HepG2 (cell line): ENCODE data around the gene CHPF. TPM values are rescaled to one million over a fixed set of nuclear protein-coding genes. Genes with fewer than 3 reads are reported as not detected.

Experiments used
- AGO2 ChIP-seq: fragments of 200-400 bp; formaldehyde crosslinking; optimal IDR thresholded peaks from 2 replicates; pipeline ENCODE3; 2017; ENCODE audit warnings: mild to moderate bottlenecking, low read depth, low read length, moderate library complexity
- ARID2 ChIP-seq: sonication (generic); formaldehyde crosslinking; IDR thresholded peaks from 2 replicates; pipeline ENCODE4 v1.8.1; 2022; ENCODE audit warnings: mild to moderate bottlenecking, missing genetic modification reagents, borderline replicate concordance
- EED ChIP-seq: sonication (generic); formaldehyde crosslinking; IDR thresholded peaks from 2 replicates; pipeline ENCODE4 v1.5.0; 2020; ENCODE audit warnings: mild to moderate bottlenecking, missing genetic modification reagents
- EP300 ChIP-seq, 3 experiments: sonication (generic) in 1 of 3; formaldehyde crosslinking in 1 of 3; IDR thresholded peaks; 2 replicates each; pipeline versions ENCODE4 v1.5.1 to v1.6.1; 2011 to 2020; ENCODE audit warnings: low read depth in 2 of 3, low read length in 2 of 3, borderline replicate concordance in 1 of 3, improper control_type of control experiment in 1 of 3, mild to moderate bottlenecking in 1 of 3, missing genetic modification reagents in 1 of 3, moderate library complexity in 1 of 3
- GABPB1 ChIP-seq: IDR thresholded peaks from 2 replicates; pipeline ENCODE4 v1.6.1; 2016; ENCODE audit warnings: mild to moderate bottlenecking, missing genetic modification reagents, moderate library complexity, missing compliant biosample characterization
- GPN1 ChIP-seq: sonication (generic); formaldehyde crosslinking; IDR thresholded peaks from 2 replicates; pipeline ENCODE4 v1.5.1; 2020; ENCODE audit warnings: missing genetic modification reagents, borderline replicate concordance
- NONO ChIP-seq, 2 experiments: fragments of 450-650 bp in 1 of 2; sonication (generic) in 1 of 2; formaldehyde crosslinking in 1 of 2; IDR thresholded peaks in 1 of 2; conservative IDR thresholded peaks in 1 of 2; 2 replicates each; pipeline versions ENCODE4 v1.6.1 to v1.8.0; 2017 to 2022; ENCODE audit warnings: mild to moderate bottlenecking in 1 of 2, missing genetic modification reagents in 1 of 2, moderate library complexity in 1 of 2
- PAF1 ChIP-seq: IDR thresholded peaks from 2 replicates; pipeline ENCODE4 v1.6.1; 2016; ENCODE audit warnings: missing genetic modification reagents, missing compliant biosample characterization
- PAX8 ChIP-seq: sonication (generic); formaldehyde crosslinking; IDR thresholded peaks from 2 replicates; pipeline ENCODE4 v1.8.0; 2022; ENCODE audit warnings: mild to moderate bottlenecking, missing genetic modification reagents, borderline replicate concordance
- PCBP1 ChIP-seq: fragments of 200-400 bp; formaldehyde crosslinking; IDR thresholded peaks from 2 replicates; pipeline ENCODE4 v1.6.1; 2017; ENCODE audit warnings: mild to moderate bottlenecking, low read depth, low read length, borderline replicate concordance
- RBFOX2 ChIP-seq: fragments of 200-400 bp; formaldehyde crosslinking; IDR thresholded peaks from 2 replicates; pipeline ENCODE4 v1.6.1; 2017; ENCODE audit warnings: low read depth, mild to moderate bottlenecking, low read length
- SALL1 ChIP-seq: sonication (generic); formaldehyde crosslinking; IDR thresholded peaks from 2 replicates; pipeline ENCODE4 v1.8.0; 2022; ENCODE audit warnings: mild to moderate bottlenecking, missing genetic modification reagents
- TBX2 ChIP-seq: sonication (generic); formaldehyde crosslinking; IDR thresholded peaks from 2 replicates; pipeline ENCODE4 v1.5.0; 2020; ENCODE audit warnings: missing genetic modification reagents, mild to moderate bottlenecking, borderline replicate concordance
- TEAD3 ChIP-seq: optimal IDR thresholded peaks from 2 replicates; pipeline ENCODE3; 2016; ENCODE audit warnings: borderline replicate concordance
- THYN1 ChIP-seq: sonication (generic); formaldehyde crosslinking; IDR thresholded peaks from 2 replicates; pipeline ENCODE4 v1.8.1; 2023; ENCODE audit warnings: low read depth, mild to moderate bottlenecking, moderate library complexity, missing genetic modification reagents, borderline replicate concordance
- U2AF1 ChIP-seq: fragments of 200-400 bp; formaldehyde crosslinking; optimal IDR thresholded peaks from 2 replicates; pipeline ENCODE3; 2017; ENCODE audit warnings: mild to moderate bottlenecking, low read depth, low read length
- ZC3H13 ChIP-seq: sonication (generic); formaldehyde crosslinking; IDR thresholded peaks from 2 replicates; pipeline ENCODE4 v1.8.1; 2023; ENCODE audit warnings: mild to moderate bottlenecking, missing genetic modification reagents, moderate library complexity
- ZFX ChIP-seq: sonication (generic); formaldehyde crosslinking; IDR thresholded peaks from 2 replicates; pipeline ENCODE4 v1.4.0; 2020; ENCODE audit warnings: mild to moderate bottlenecking, low read depth, missing genetic modification reagents, moderate library complexity
- ZNF12 ChIP-seq: sonication (generic); formaldehyde crosslinking; IDR thresholded peaks from 2 replicates; pipeline ENCODE4 v1.5.0; 2020; ENCODE audit warnings: missing genetic modification reagents
- ZNF274 ChIP-seq: sonication (generic); formaldehyde crosslinking; IDR thresholded peaks from 2 replicates; pipeline ENCODE4 v1.5.1; 2020; ENCODE audit warnings: mild to moderate bottlenecking, missing genetic modification reagents
- ZNF326 ChIP-seq: sonication (generic); formaldehyde crosslinking; IDR thresholded peaks from 2 replicates; pipeline ENCODE4 v1.4.0; 2020; ENCODE audit warnings: missing genetic modification reagents, borderline replicate concordance
- ZNF563 ChIP-seq: sonication (generic); formaldehyde crosslinking; IDR thresholded peaks from 2 replicates; pipeline ENCODE4 v1.8.0; 2022; ENCODE audit warnings: mild to moderate bottlenecking, moderate library complexity, missing genetic modification reagents
- ZNF564 ChIP-seq: sonication (generic); formaldehyde crosslinking; IDR thresholded peaks from 2 replicates; pipeline ENCODE4 v1.8.1; 2023; ENCODE audit warnings: mild to moderate bottlenecking, missing genetic modification reagents
- ZNF747 ChIP-seq: sonication (generic); formaldehyde crosslinking; IDR thresholded peaks from 2 replicates; pipeline ENCODE4 v1.8.1; 2023; ENCODE audit warnings: missing genetic modification reagents, mild to moderate bottlenecking, borderline replicate concordance
- ZSCAN21 ChIP-seq: sonication (generic); formaldehyde crosslinking; IDR thresholded peaks from 2 replicates; pipeline ENCODE4 v1.8.0; 2022; ENCODE audit warnings: mild to moderate bottlenecking, missing genetic modification reagents, moderate library complexity, borderline replicate concordance
- polyA plus RNA-seq, 8 experiments: library from polyadenylated mRNA; depleted of rRNA in 3 of 8; stranded (reverse) in 7 of 8; unstranded in 1 of 8; fragments of >200 nt; fragmentation: Illumina TruSeq in 4 of 8; extraction: Trizol in 4 of 8; gene quantifications; 2 replicates each; pipeline versions ENCODE4 v1.2.1 to v1.2.3, GENCODE V29; 2011 to 2016; ENCODE audit warnings: low read depth in 4 of 8, missing spikeins in 1 of 8, mixed read lengths in 1 of 8; ENCODE audit not compliant: insufficient read depth in 1 of 8
- total RNA-seq, 5 experiments: library from RNA; depleted of rRNA; stranded (reverse); fragments of >200 nt; fragmentation: Illumina TruSeq; extraction: Trizol; gene quantifications; 2 replicates each; pipeline ENCODE4 v1.2.3, GENCODE V29; 2016; ENCODE audit warnings: low read depth in 1 of 5
- TF ChIP-seq, protein P1 (sequence below): sonication (generic); formaldehyde crosslinking; IDR thresholded peaks from 2 replicates; pipeline ENCODE4 v1.8.1; 2023; ENCODE audit warnings: mild to moderate bottlenecking, missing genetic modification reagents
- TF ChIP-seq, protein P2 (sequence below): sonication (generic); formaldehyde crosslinking; IDR thresholded peaks from 2 replicates; pipeline ENCODE4 v1.8.1; 2023; ENCODE audit warnings: mild to moderate bottlenecking, inconsistent platforms, moderate library complexity, missing genetic modification reagents, borderline replicate concordance

The CHPF gene
- total and polyA plus RNA-seq, 2 of the 13 experiments (the other 11 are each of a cell fraction or from before 2014, with no cell fraction given) = 79.6 to 111 TPM

DNA sequence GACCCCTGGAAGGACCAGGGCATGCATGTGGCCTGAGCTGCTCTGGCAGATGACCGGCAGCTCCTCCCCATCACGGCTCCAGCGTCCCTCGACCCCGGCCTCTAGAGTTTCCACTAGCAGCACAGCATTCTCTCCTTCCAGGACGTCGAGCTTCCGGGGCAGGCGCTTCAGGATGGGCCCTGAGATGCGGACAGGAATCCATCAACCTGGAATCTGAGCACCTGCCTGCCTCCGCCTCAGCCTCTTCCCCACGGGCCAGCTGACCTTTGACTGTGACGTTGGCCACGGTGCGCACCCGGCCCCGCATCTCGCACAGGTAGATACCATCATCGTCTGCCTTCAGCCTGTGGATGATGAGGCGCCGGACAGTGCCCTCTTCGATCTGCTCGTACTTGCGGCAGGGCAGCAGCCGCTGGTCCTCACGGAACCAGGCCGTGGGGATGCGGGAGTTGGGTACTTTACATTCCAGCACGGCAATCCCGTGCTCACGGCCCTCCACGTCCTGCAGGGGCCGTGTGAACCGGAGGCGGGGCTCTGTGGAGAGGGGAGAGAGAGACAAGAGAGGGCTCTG lies 24.3 kb upstream of the CHPF start (continued):
- TF ChIP-seq, protein P1, sequence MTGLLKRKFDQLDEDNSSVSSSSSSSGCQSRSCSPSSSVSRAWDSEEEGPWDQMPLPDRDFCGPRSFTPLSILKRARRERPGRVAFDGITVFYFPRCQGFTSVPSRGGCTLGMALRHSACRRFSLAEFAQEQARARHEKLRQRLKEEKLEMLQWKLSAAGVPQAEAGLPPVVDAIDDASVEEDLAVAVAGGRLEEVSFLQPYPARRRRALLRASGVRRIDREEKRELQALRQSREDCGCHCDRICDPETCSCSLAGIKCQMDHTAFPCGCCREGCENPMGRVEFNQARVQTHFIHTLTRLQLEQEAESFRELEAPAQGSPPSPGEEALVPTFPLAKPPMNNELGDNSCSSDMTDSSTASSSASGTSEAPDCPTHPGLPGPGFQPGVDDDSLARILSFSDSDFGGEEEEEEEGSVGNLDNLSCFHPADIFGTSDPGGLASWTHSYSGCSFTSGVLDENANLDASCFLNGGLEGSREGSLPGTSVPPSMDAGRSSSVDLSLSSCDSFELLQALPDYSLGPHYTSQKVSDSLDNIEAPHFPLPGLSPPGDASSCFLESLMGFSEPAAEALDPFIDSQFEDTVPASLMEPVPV = 0 out of 2 replicates have a peak, but pooled peaks have one; percentile 20
- peak; percentile 20; the same call in 1 of the 2 replicates for TF ChIP-seq ZNF563 (CRISPR knock-in tag)
- no peak for TF ChIP-seq EP300 (IDR thresholded peaks at IDR 0.05; ENCODE audit: low read depth in 2 of 2, low read length in 2 of 2)
- peak; percentile 13; the same call in 1 of the 2 replicates for TF ChIP-seq EP300 (CRISPR knock-in tag; IDR thresholded peaks at IDR 0.05; ENCODE audit: borderline replicate concordance)
- TF ChIP-seq NONO (IDR thresholded peaks at IDR 0.05) = no peak
- peak; percentile 84 for TF ChIP-seq NONO (CRISPR knock-in tag; conservative IDR thresholded peaks at IDR 0.05)
- TF ChIP-seq EED = 0 out of 2 replicates have a peak, but pooled peaks have one; percentile 33
- peak; percentile 99 for TF ChIP-seq AGO2
- TF ChIP-seq TBX2 (CRISPR knock-in tag) = peak; percentile 25
- TF ChIP-seq ZFX = peak; percentile 55; the same call in 1 of the 2 replicates
- TF ChIP-seq ZNF747 = peak; percentile 35; the same call in 1 of the 2 replicates
- TF ChIP-seq ZNF12 (CRISPR knock-in tag) = no peak
- TF ChIP-seq THYN1 (CRISPR knock-in tag) = no peak
- TF ChIP-seq ARID2 = no peak
- TF ChIP-seq TEAD3 = peak; percentile 61
- peak; percentile 43; the same call in 1 of the 2 replicates for TF ChIP-seq ZNF564
- TF ChIP-seq PAX8 = no peak
- TF ChIP-seq, protein P2, sequence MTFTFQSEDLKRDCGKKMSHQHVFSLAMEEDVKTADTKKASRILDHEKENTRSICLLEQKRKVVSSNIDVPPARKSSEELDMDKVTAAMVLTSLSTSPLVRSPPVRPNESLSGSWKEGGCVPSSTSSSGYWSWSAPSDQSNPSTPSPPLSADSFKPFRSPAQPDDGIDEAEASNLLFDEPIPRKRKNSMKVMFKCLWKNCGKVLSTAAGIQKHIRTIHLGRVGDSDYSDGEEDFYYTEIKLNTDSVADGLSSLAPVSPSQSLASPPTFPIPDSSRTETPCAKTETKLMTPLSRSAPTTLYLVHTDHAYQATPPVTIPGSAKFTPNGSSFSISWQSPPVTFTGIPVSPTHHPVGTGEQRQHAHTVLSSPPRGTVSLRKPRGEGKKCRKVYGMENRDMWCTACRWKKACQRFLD (CRISPR knock-in tag) = no peak
- peak; percentile 94 for TF ChIP-seq PAF1 (CRISPR knock-in tag)
- 0 out of 2 replicates have a peak, but pooled peaks have one; percentile 49 for TF ChIP-seq PCBP1
- peak; percentile 17; the same call in 1 of the 2 replicates for TF ChIP-seq SALL1 (CRISPR knock-in tag)
- TF ChIP-seq GABPB1 = peak; percentile 34; the same call in 1 of the 2 replicates
- TF ChIP-seq ZNF326 (CRISPR knock-in tag) = peak; percentile 78; the same call in 1 of the 2 replicates
- TF ChIP-seq ZSCAN21 (CRISPR knock-in tag) = 0 out of 2 replicates have a peak, but pooled peaks have one; percentile 12
- TF ChIP-seq U2AF1 = peak; percentile 61
- TF ChIP-seq ZC3H13 (CRISPR knock-in tag) = peak; percentile 99
- TF ChIP-seq RBFOX2 = peak; percentile 79
- TF ChIP-seq GPN1 (CRISPR knock-in tag) = 0 out of 2 replicates have a peak, but pooled peaks have one; percentile 59
- no peak for TF ChIP-seq ZNF274 (CRISPR knock-in tag)
